HG03108 (cell line): ENCODE results near the gene HSPG2.
A peak's percentile ranks its signal among the peaks of the same experiment; 100 is the strongest.

Experiments used
- ATAC-seq: cut with Tn5 transposase; IDR thresholded peaks from one replicate; pipeline ENCODE4 v1.9.1; 2021; ENCODE audit warnings: moderate library complexity; ENCODE audit not compliant: unreplicated experiment

Gene HSPG2

GRCh38 chr1:21867451-21867996 is 69.6 kb downstream of the HSPG2 start:
- ATAC-seq, result no peak

DNA sequence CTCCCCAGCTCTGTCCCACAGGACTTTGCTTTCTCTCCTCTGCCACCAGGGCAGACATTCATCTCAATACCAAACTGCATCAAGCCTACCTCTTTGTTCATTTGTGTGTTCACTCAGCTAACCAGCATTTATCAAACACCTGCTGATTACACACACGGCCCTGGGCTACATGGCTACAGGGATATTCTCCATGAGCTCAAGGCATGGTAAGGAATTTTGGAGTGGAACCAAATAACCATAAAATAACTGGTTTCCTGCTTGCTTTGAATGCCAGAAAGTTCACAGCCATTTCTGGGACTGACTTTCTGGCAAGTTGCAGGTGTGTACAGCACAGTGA is 70.4 kb downstream of the HSPG2 start:
- no peak for ATAC-seq

- peak; percentile 67 for ATAC-seq
Observed at GRCh38 chr1:21865943-21866706, 71.0 kb downstream of the HSPG2 start.

DNA sequence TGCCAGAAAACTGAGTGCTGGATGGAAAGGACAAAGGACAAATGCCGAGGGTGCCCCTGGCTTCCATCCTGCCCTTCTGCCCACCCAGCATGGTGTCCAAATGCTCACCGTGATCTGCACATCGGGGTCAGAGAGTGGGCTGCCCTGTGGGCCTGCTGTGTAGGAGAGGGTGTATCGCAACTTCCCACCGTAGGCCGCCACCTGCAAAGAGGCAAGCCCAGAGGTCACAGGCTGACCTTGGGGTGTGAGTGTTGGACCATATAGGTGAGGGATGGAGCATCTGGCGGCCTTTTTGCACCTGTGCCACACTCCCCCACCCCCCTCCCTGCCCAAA is 71.5 kb downstream of the HSPG2 start:
- ATAC-seq, result no peak

- no peak for ATAC-seq
Observed at GRCh38 chr1:21864730-21865129, 72.4 kb downstream of the HSPG2 start.

GRCh38 chr1:21863981-21864380 is 73.1 kb downstream of the HSPG2 start:
- no peak for ATAC-seq

DNA sequence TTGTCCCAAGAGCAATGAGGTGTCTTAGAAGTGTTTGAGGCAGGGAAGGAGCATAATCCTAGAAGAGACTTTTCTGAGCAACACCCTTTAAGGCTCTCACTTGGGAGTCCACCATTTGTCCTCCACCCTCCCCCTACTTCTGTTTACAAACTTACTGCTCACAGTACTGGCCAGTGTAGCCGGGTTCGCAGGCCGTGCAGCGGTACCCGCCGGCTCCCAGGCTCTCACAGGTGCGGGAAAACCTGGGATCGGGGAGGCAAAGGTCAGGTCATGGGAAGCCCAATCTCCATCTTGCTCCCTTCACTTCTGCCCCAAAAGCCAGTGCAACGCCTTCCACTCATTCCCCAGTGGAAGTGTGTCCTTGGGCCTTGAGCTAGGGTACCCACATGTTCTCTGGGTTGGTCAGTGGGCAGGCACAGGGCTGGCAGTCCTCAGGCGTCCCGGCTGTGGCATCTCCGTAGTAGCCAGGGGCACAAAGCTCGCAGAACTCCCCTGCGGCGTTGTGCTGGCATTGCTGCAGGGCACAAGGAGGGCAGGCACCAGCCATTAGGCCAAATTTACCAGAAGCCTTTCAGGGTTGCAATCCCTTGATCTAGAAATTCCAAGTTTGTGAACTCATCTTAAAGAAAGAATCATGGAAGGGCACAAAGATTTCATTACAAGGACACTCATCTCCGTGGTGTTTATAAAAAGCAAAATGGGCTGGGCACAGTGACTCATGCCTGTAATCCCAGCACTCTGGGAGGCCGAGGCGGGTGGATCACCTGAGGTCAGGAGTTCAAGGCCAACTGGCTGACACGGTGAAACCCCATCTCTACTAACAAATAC is 75.3 kb downstream of the HSPG2 start:
- ATAC-seq, result no peak

GRCh38 chr1:21860971-21861370 is 76.1 kb downstream of the HSPG2 start:
- ATAC-seq, result no peak

DNA sequence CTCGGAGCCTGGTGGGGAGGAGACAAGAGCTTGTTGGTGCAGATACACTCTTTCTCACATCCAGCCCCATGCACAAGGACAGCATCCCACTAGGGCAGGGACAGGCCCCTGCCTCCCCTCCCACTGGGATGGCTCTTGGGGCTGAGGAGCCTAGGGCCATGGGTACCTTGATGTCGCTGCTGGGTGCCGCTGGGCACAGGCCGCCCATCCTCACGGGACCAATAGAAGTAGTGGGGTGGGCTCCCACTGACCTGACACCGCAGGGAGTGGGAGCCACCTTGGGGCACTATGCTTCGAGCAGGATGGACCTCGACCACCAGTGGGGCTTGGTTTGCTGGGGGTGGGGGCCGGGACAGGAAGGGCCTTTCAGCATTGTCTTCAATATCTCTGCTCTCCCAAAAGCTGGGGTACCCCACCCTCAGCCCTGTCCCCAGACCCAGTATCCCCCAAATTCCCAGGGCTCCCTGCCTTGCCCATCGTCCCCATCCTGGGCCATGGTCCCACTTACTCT is 77.4 kb downstream of the HSPG2 start:
- ATAC-seq, result no peak

DNA sequence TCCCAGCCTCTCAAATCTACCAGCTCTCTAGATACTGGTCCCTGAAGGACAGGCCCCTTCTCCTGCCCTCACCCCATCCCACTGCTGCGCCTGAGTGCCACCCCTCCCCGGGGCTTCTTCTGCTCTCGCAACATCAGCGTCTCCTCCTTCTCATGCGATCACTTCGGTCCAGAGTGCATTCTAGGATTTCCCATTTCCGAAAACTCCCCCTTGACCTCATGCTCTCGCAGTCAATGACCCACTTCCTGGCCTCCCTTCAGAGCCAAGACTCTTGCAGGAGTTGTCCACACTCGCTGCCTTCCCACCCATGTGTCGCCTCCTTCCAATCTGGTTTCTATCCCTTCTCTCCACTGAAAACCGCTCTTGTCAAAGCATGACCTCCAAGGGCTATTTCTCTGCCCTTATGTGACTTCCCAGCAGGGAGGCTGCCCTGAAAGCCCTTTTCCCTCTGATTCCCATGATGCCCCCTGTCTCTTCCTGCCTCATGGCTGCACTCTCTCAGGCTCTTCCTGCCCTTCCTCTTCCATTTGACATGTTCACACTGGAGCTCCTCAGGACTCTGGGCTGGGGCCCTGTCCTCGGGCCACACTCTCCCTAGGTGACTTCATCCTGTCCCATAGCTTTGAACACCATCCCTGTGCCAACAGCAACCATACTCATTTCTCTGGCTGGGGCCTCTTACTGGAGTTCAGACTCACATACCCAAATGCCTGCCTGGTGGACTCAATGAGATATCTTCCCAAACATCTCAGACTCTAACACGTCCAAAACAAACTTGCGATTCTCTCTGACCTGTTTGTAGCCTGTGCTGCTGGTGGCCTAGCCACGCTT is 79.1 kb downstream of the HSPG2 start:
- no peak for ATAC-seq

GRCh38 chr1:21857142-21857839 is 79.8 kb downstream of the HSPG2 start:
- ATAC-seq, result no peak

- ATAC-seq, result no peak
Observed at GRCh38 chr1:21855257-21856096, 81.6 kb downstream of the HSPG2 start.

GRCh38 chr1:21854751-21855131 is 82.4 kb downstream of the HSPG2 start:
- no peak for ATAC-seq

GRCh38 chr1:21854090-21854750 is 82.9 kb downstream of the HSPG2 start:
- no peak for ATAC-seq

GRCh38 chr1:21853131-21853427 is 84.0 kb downstream of the HSPG2 start:
- no peak for ATAC-seq

DNA sequence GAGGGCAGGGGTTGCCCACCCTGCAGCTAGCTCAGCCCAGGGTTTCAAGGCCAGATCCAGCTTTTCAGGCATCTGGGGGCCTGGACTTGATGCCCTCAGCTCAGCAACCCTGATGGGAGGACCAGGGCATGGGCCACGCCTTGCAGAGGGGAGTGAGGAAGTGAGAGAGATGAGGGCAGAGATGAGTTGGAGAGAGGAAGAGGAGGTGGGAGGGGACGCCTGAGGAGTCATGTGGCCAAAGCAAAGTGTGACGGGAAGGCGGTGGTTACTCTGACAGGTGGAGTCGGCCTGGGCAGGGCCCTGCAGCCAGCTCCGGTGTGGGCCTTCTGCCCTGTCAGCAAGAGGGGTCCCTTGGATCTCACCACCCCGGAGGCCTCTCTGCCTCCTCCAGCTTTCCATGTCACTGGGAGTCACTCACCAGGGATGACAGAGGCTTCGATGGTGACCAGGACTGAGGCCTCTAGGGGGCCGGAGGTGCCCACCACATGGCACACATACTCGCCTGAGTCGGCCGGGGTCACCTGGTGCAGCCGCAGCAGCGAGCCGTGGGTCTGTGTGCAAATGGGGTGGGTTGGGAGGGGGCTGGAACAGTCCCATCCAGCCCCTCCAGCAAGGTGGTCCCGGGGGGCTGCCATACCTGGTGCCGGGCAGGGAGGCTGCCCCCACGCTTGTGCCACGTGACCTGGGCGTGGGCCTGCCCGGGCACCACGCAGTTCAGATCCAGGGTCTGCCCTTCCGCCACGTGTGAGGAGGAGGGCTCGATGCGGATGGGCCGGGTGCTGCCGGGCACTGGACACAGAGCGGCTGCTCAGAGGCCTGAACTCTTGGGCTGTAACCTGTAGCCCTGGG is 84.6 kb downstream of the HSPG2 start:
- ATAC-seq, result peak; percentile 68

- ATAC-seq, result no peak
Observed at GRCh38 chr1:21851430-21852250, 85.5 kb downstream of the HSPG2 start.
